B cell (primary cell): ENCODE results near the gene SCYL3. TPM values are rescaled to one million over a fixed set of nuclear protein-coding genes. Genes with fewer than 3 reads are reported as not detected.

Experiments
- ATAC-seq: fragments of 200-7000 bp; cut with Tn5 transposase; one replicate; pipeline ENCODE4 v1.10.0; 2021; ENCODE audit warnings: low read depth, mild to moderate bottlenecking, moderate number of reproducible peaks, moderate library complexity
- CTCF ChIA-PET: fragments of 350-600 bp; sonication (Branson Sonifier 250); formaldehyde crosslinking; loops from one replicate; lab custom pipeline; 2021; ENCODE audit warnings: antibody characterized with exemption, inconsistent platforms; lab: Charles Lee
- POLR2A ChIA-PET: fragments of 350-600 bp; sonication (Branson Sonifier 250); formaldehyde crosslinking; loops from one replicate; lab custom pipeline; 2021; ENCODE audit warnings: antibody characterized with exemption; lab: Charles Lee
- DNase-seq: peaks from one replicate; pipeline ENCODE4 v3.0.0; 2013
- H2AFZ ChIP-seq: 2 replicates; pipeline ENCODE4 v1.6.1; 2012; ENCODE audit warnings: mild to moderate bottlenecking, low read depth, low read length; ENCODE audit not compliant: insufficient read depth, poor library complexity, severe bottlenecking
- H3K27ac ChIP-seq, 2 donors: 1 replicate in 1 of 2; 2 replicates in 1 of 2; pipeline ENCODE4 v1.5.1; 2012 to 2013; ENCODE audit warnings: low read length in 2 of 2, mild to moderate bottlenecking in 2 of 2, moderate library complexity in 1 of 2
- H3K27me3 ChIP-seq, 4 experiments: fragments of 200-600 bp in 1 of 4; sonication (generic) in 1 of 4; replicated peaks in 1 of 4; 1 replicate in 2 of 4; 2 replicates in 2 of 4; pipeline versions ENCODE4 v1.6.1 to v1.7.0; 2013 to 2016; ENCODE audit warnings: low read length in 3 of 4, mild to moderate bottlenecking in 2 of 4, mixed read lengths in 1 of 4, moderate library complexity in 1 of 4; ENCODE audit not compliant: insufficient read depth in 4 of 4, control insufficient read depth in 3 of 4; ENCODE audit errors: control extremely low read depth in 1 of 4
- H3K36me3 ChIP-seq, 2 experiments: replicated peaks in 1 of 2; 1 replicate in 1 of 2; 2 replicates in 1 of 2; pipeline versions ENCODE4 v1.6.1 to v1.7.1; 2013; ENCODE audit warnings: low read length in 1 of 2; ENCODE audit not compliant: insufficient read depth in 2 of 2, control insufficient read depth in 1 of 2; ENCODE audit errors: control extremely low read depth in 1 of 2, extremely low read depth in 1 of 2
- H3K4me1 ChIP-seq, 2 donors: fragments of 200-600 bp in 1 of 2; sonication (generic) in 1 of 2; 1 replicate in 1 of 2; 2 replicates in 1 of 2; pipeline versions ENCODE4 v1.5.1 to v1.6.1; 2013 to 2017; ENCODE audit warnings: low read length in 2 of 2; ENCODE audit not compliant: control insufficient read depth in 2 of 2, insufficient read depth in 2 of 2
- H3K4me2 ChIP-seq: replicated peaks from 2 replicates; pipeline ENCODE3; 2012; ENCODE audit warnings: mild to moderate bottlenecking, low read depth, low read length; ENCODE audit not compliant: poor library complexity, severe bottlenecking
- H3K4me3 ChIP-seq, 5 experiments: fragments of 200-600 bp in 1 of 5; sonication (generic) in 1 of 5; 1 replicate in 3 of 5; 2 replicates in 2 of 5; pipeline versions ENCODE4 v1.5.1 to v1.7.0; 2011 to 2016; ENCODE audit warnings: low read length in 4 of 5, mild to moderate bottlenecking in 4 of 5, low read depth in 2 of 5, control low read depth in 1 of 5, moderate library complexity in 1 of 5; ENCODE audit not compliant: insufficient read depth in 1 of 5; ENCODE audit errors: control extremely low read depth in 1 of 5, extremely low read depth in 1 of 5
- H3K79me2 ChIP-seq: fragments of 200-600 bp; sonication (generic); one replicate; pipeline ENCODE4 v1.6.0; 2016; ENCODE audit warnings: low read length; ENCODE audit not compliant: control insufficient read depth, insufficient read depth
- H3K9ac ChIP-seq: fragments of 200-600 bp; sonication (generic); 2 replicates; pipeline ENCODE4 v1.6.1; 2017; ENCODE audit warnings: mild to moderate bottlenecking, low read length, moderate library complexity
- H3K9me3 ChIP-seq, 3 donors: one replicate each; pipeline versions ENCODE4 v1.6.1 to v1.7.1; 2013; ENCODE audit warnings: low read length in 2 of 3; ENCODE audit not compliant: control insufficient read depth in 2 of 3, insufficient read depth in 1 of 3; ENCODE audit errors: control extremely low read depth in 1 of 3
- H4K20me1 ChIP-seq: 2 replicates; pipeline ENCODE4 v1.6.0; 2012; ENCODE audit warnings: mild to moderate bottlenecking, low read length; ENCODE audit not compliant: insufficient read depth, control insufficient read depth, poor library complexity, severe bottlenecking
- H3K27ac Mint-ChIP-seq: one replicate; pipeline ENCODE4 v1.8.0; 2021; ENCODE audit warnings: mixed read lengths
- H3K27me3 Mint-ChIP-seq: one replicate; pipeline ENCODE4 v1.8.0; 2021; ENCODE audit warnings: mixed read lengths
- H3K4me1 Mint-ChIP-seq: one replicate; pipeline ENCODE4 v1.8.0; 2021; ENCODE audit warnings: mixed read lengths
- H3K4me3 Mint-ChIP-seq: one replicate; pipeline ENCODE4 v1.8.0; 2021; ENCODE audit warnings: mixed read lengths
- H3K9me3 Mint-ChIP-seq: one replicate; pipeline ENCODE4 v1.8.0; 2022; ENCODE audit warnings: mixed read lengths; ENCODE audit not compliant: insufficient read depth
- EZH2 ChIP-seq: IDR thresholded peaks from 2 replicates; pipeline ENCODE4 v1.6.1; 2012; ENCODE audit warnings: borderline replicate concordance, low read depth, mild to moderate bottlenecking, moderate library complexity, low read length; ENCODE audit not compliant: insufficient read depth, poor library complexity, severe bottlenecking
- WGBS: methylation state at CpG from one replicate; pipeline ENCODE4 v1.1.5; 2013; ENCODE audit warnings: missing lambda C conversion rate; ENCODE audit not compliant: insufficient coverage; 5-methylcytosine and 5-hydroxymethylcytosine counted together
- intact Hi-C: fragments of 100-400 bp; cut with micrococcal nuclease; formaldehyde crosslinking; loops from one replicate; pipeline ENCODE4 v1.10.0; 2022
- polyA plus RNA-seq: library from polyadenylated mRNA; depleted of rRNA; stranded (reverse); fragments of >200 nt; gene quantifications from 2 replicates; pipeline ENCODE4 v1.2.3, GENCODE V29; 2012
- total RNA-seq, 2 donors: library from RNA; stranded (reverse); fragments of 120-200 nt in 1 of 2; gene quantifications; 1 replicate in 1 of 2; 2 replicates in 1 of 2; pipeline versions ENCODE4 v1.2.3 to v1.2.4, GENCODE V29; 2013 to 2022
- TF ChIP-seq, protein P1 (sequence below): fragments of 200-600 bp; IDR thresholded peaks from one replicate; pipeline ENCODE4 v1.8.0; 2022; ENCODE audit warnings: antibody characterized with exemption, mild to moderate bottlenecking

SCYL3 gene
- total and polyA plus RNA-seq, 2 donors (not counting 1 experiment from before 2014, with no cell fraction given): 14.2 to 18.4 TPM

DNA sequence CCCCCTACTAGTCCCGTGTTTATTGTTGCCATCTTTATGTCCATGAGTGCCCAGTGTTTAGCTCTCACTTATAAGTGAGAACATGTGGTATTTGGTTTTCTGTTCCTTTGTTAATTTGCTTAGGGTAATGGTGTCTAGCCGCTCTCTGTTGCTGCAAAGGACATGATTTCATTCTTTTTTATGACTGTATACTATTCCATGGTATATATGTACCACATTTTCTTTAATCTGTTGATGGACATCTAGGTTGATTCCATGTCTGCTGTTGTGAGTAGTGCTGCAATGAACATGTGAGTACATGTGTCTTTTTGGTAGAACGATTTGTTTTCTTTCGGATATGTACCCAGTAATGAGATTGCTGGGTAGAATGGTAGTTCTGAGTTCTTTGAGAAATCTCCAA is 54.8 kb downstream of the SCYL3 start:
- no peaks in the 10 kb centered on the region for H4K20me1 ChIP-seq
- H3K9me3 ChIP-seq: peaks cover 0 to 5% (median 3%) of the 10 kb centered on the region in 3 donors
- ATAC-seq (no peak), DNase-seq (no peak)
- no peaks in the 10 kb centered on the region for H3K79me2 ChIP-seq
- no CpG with 5 or more reads among the region's 4 CpGs for WGBS
- POLR2A ChIA-PET: no interaction called here
- no peak overlapping the region for H3K27ac ChIP-seq
- Mint-ChIP-seq H3K27me3 (no peaks in the 10 kb centered on the region), H3K27ac (no peak overlapping the region), H3K4me1 (peaks cover 4% of the 10 kb centered on the region), H3K4me3 (no peak overlapping the region), H3K9me3 (peaks cover 6% of the 10 kb centered on the region)
- intact Hi-C loops: no loop called here
- H3K27me3 ChIP-seq: no peaks in the 10 kb centered on the region
- H3K4me3 ChIP-seq: no peak overlapping the region
- CTCF ChIA-PET: no interaction called here
- H3K4me1 ChIP-seq: no peaks in the 10 kb centered on the region
- no peak overlapping the region for H3K9ac ChIP-seq
- no peak overlapping the region for H2AFZ ChIP-seq
- TF ChIP-seq EZH2: no peak
- TF ChIP-seq, protein P1, sequence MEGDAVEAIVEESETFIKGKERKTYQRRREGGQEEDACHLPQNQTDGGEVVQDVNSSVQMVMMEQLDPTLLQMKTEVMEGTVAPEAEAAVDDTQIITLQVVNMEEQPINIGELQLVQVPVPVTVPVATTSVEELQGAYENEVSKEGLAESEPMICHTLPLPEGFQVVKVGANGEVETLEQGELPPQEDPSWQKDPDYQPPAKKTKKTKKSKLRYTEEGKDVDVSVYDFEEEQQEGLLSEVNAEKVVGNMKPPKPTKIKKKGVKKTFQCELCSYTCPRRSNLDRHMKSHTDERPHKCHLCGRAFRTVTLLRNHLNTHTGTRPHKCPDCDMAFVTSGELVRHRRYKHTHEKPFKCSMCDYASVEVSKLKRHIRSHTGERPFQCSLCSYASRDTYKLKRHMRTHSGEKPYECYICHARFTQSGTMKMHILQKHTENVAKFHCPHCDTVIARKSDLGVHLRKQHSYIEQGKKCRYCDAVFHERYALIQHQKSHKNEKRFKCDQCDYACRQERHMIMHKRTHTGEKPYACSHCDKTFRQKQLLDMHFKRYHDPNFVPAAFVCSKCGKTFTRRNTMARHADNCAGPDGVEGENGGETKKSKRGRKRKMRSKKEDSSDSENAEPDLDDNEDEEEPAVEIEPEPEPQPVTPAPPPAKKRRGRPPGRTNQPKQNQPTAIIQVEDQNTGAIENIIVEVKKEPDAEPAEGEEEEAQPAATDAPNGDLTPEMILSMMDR: no peak
- H3K4me2 ChIP-seq: no peak overlapping the region
- H3K36me3 ChIP-seq: peaks cover 0 to 14% of the 10 kb centered on the region in 2 experiments

DNA sequence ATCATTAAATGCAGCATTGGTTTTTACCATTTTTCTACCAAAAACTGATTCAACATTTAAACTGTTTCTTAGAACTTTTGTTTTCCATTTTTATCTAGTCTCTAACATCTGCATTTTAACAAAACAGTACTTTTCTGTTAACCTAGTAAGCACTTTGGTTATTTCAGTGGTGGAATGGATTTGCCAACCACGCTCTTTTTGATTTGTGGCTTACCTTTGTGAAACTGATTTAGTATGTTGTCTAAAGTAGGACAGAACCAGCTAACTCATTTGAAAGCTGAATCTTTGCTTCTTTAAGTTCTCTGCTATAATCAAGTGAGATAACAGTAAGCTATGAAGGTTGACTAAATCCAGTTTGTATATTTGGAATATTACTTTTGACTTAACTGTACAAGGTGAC is 57.5 kb downstream of the SCYL3 start:
- Mint-ChIP-seq H3K27me3 (no peaks in the 10 kb centered on the region), H3K27ac (no peak overlapping the region), H3K4me1 (peaks cover 4% of the 10 kb centered on the region), H3K4me3 (no peak overlapping the region), H3K9me3 (peaks cover 6% of the 10 kb centered on the region)
- POLR2A ChIA-PET: no interaction called here
- intact Hi-C loops: no loop called here
- no peaks in the 10 kb centered on the region for H3K4me1 ChIP-seq
- peaks cover 0 to 5% (median 3%) of the 10 kb centered on the region in 3 donors for H3K9me3 ChIP-seq
- ATAC-seq: no peak
- no peak overlapping the region for H2AFZ ChIP-seq
- no peaks in the 10 kb centered on the region for H4K20me1 ChIP-seq
- no CpG with 5 or more reads among the region's 1 CpG for WGBS
- no peak for DNase-seq
- H3K4me2 ChIP-seq: no peak overlapping the region
- H3K27ac ChIP-seq: no peak overlapping the region
- H3K9ac ChIP-seq: no peak overlapping the region
- CTCF ChIA-PET: interaction anchor here (1.5 kb wide), 1 partner anchor 285 kb away, joined by 4 read pairs; no protein-coding TSS in a partner anchor
- no peaks in the 10 kb centered on the region for H3K79me2 ChIP-seq
- H3K4me3 ChIP-seq: no peak overlapping the region
- no peak for TF ChIP-seq EZH2
- TF ChIP-seq, protein P1: no peak
- no peaks in the 10 kb centered on the region for H3K27me3 ChIP-seq
- peaks cover 1 to 18% of the 10 kb centered on the region in 2 experiments for H3K36me3 ChIP-seq
